ENCODE results near the gene CXCL1.

CXCL1 gene

GRCh38 chr4:73918058-73918457 lies 48.9 kb downstream of the CXCL1 start:
- DNase-seq (ENCODE audit: low read depth): no peak

GRCh38 chr4:73919691-73920090 lies 50.5 kb downstream of the CXCL1 start:
- DNase-seq (ENCODE audit: low read depth): no peak
